Measurements from ENCODE around the gene CCNL2.

CCNL2 gene

GRCh38 chr1:1364266-1364665, 34.9 kb downstream of the CCNL2 start:
- Histone ChIP-seq H3K4me3 (ENCODE audit: low read length, poor library complexity, severe bottlenecking) (no peak overlapping the region), H3F3A (ENCODE audit: low read depth) (no peaks in the 10 kb centered on the region), H4K20me1 (ENCODE audit: insufficient read depth, low read length, poor library complexity, severe bottlenecking) (no peaks in the 10 kb centered on the region), H3K36me3 (ENCODE audit: insufficient read depth, low read length) (no peaks in the 10 kb centered on the region), H3K9me3 (ENCODE audit: insufficient read depth, low read depth, low read length) (no peaks in the 10 kb centered on the region; the same call in 1 of the 2 replicates), H3K4me1 (ENCODE audit: insufficient read depth, low read length, poor library complexity, severe bottlenecking) (no peaks in the 10 kb centered on the region), H3K27me3 (ENCODE audit: insufficient read depth, low read length, poor library complexity, severe bottlenecking) (no peaks in the 10 kb centered on the region), H3K9ac (ENCODE audit: low read depth, low read length, poor library complexity, severe bottlenecking) (no peak overlapping the region), H3K4me2 (ENCODE audit: low read depth, low read length, poor library complexity, severe bottlenecking) (no peak overlapping the region), H3K9me2 (replicated peaks; ENCODE audit: low read depth, low read length) (no peaks in the 10 kb centered on the region), H3K79me2 (ENCODE audit: insufficient read depth, low read length) (no peaks in the 10 kb centered on the region), H2AFZ (ENCODE audit: low read length) (no peak overlapping the region)
- TF ChIP-seq CTCF (conservative IDR thresholded peaks at IDR 0.05; ENCODE audit: low read length) (no peak), EZH2phosphoT487 (IDR thresholded peaks at IDR 0.05; ENCODE audit: borderline replicate concordance) (no peak)

- H4K20me1 ChIP-seq (ENCODE audit: insufficient read depth, low read length, poor library complexity, severe bottlenecking): no peaks in the 10 kb centered on the region
- no peak for TF ChIP-seq CTCF (conservative IDR thresholded peaks at IDR 0.05; ENCODE audit: low read length)
- TF ChIP-seq EZH2phosphoT487 (IDR thresholded peaks at IDR 0.05; ENCODE audit: borderline replicate concordance): no peak
- H3K4me2 ChIP-seq (ENCODE audit: low read depth, low read length, poor library complexity, severe bottlenecking): no peak overlapping the region
- no peaks in the 10 kb centered on the region for H3K36me3 ChIP-seq (ENCODE audit: insufficient read depth, low read length)
- no peaks in the 10 kb centered on the region; the same call in 1 of the 2 replicates for H3K9me3 ChIP-seq (ENCODE audit: insufficient read depth, low read depth, low read length)
- no peak overlapping the region for H2AFZ ChIP-seq (ENCODE audit: low read length)
- H3K79me2 ChIP-seq (ENCODE audit: insufficient read depth, low read length): no peaks in the 10 kb centered on the region
- no peaks in the 10 kb centered on the region for H3K9me2 ChIP-seq (replicated peaks; ENCODE audit: low read depth, low read length)
- no peaks in the 10 kb centered on the region for H3F3A ChIP-seq (ENCODE audit: low read depth)
- no peak overlapping the region for H3K4me3 ChIP-seq (ENCODE audit: low read length, poor library complexity, severe bottlenecking)
- H3K27me3 ChIP-seq (ENCODE audit: insufficient read depth, low read length, poor library complexity, severe bottlenecking): no peaks in the 10 kb centered on the region
- no peaks in the 10 kb centered on the region for H3K4me1 ChIP-seq (ENCODE audit: insufficient read depth, low read length, poor library complexity, severe bottlenecking)
- H3K9ac ChIP-seq (ENCODE audit: low read depth, low read length, poor library complexity, severe bottlenecking): no peak overlapping the region
Observed at GRCh38 chr1:1361982-1362423, 37.1 kb downstream of the CCNL2 start.

- Histone ChIP-seq H3F3A (ENCODE audit: low read depth) (no peaks in the 10 kb centered on the region), H2AFZ (ENCODE audit: low read length) (no peak overlapping the region), H4K20me1 (ENCODE audit: insufficient read depth, low read length, poor library complexity, severe bottlenecking) (no peaks in the 10 kb centered on the region), H3K4me2 (ENCODE audit: low read depth, low read length, poor library complexity, severe bottlenecking) (no peak overlapping the region), H3K36me3 (ENCODE audit: insufficient read depth, low read length) (no peaks in the 10 kb centered on the region), H3K9me3 (ENCODE audit: insufficient read depth, low read depth, low read length) (no peaks in the 10 kb centered on the region), H3K9me2 (replicated peaks; ENCODE audit: low read depth, low read length) (no peaks in the 10 kb centered on the region), H3K27me3 (ENCODE audit: insufficient read depth, low read length, poor library complexity, severe bottlenecking) (no peaks in the 10 kb centered on the region), H3K79me2 (ENCODE audit: insufficient read depth, low read length) (no peaks in the 10 kb centered on the region), H3K4me3 (ENCODE audit: low read length, poor library complexity, severe bottlenecking) (no peak overlapping the region), H3K9ac (ENCODE audit: low read depth, low read length, poor library complexity, severe bottlenecking) (no peak overlapping the region), H3K4me1 (ENCODE audit: insufficient read depth, low read length, poor library complexity, severe bottlenecking) (no peaks in the 10 kb centered on the region)
- TF ChIP-seq CTCF (conservative IDR thresholded peaks at IDR 0.05; ENCODE audit: low read length): no peak
- TF ChIP-seq EZH2phosphoT487 (IDR thresholded peaks at IDR 0.05; ENCODE audit: borderline replicate concordance): no peak
Observed at GRCh38 chr1:1361233-1361981, 37.7 kb downstream of the CCNL2 start.
